ENCODE data around the gene HS2ST1. TPM values are rescaled to one million over a fixed set of nuclear protein-coding genes. Genes with fewer than 3 reads are reported as not detected.

The HS2ST1 gene
- total RNA-seq, 1 experiment from 2014 or later: 45.8 TPM

DNA sequence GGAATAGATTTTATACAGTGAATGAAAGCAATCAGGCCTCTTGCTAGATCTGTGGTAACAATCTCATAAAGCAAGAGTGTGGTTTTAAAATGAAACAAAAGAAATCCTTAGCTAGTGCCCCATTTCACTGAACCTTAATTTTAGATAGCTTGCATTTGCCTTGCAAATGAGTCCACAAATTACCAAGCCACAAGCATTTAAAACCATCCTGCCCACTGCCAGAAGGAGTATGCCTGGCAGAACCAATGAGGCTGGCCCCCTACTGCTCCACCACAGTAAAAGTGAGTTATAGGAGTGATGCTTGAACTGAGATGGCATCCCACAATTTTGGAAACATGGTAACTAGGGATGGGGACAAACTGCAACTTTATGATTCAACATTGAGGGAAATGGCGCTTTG is 207.8 kb downstream of the HS2ST1 start:
- peaks cover 10% of the 10 kb centered on the region for H3K4me1 ChIP-seq (ENCODE audit: insufficient read depth, low read length, poor library complexity, severe bottlenecking)
- no peaks in the 10 kb centered on the region for H3K27me3 ChIP-seq (replicated peaks; ENCODE audit: insufficient read depth, low read depth, low read length, poor library complexity)
- intact Hi-C loops (cut with micrococcal nuclease; ENCODE audit: unreplicated experiment): no loop called here
- no peak overlapping the region for H3K27ac ChIP-seq (ENCODE audit: low read depth, low read length, poor library complexity, severe bottlenecking)
- H3K9me3 ChIP-seq (ENCODE audit: low read depth, low read length, poor library complexity, severe bottlenecking): no peaks in the 10 kb centered on the region
- POLR2A ChIA-PET (ENCODE audit: low non-redundant PET): no interaction called here
- DNase-seq (ENCODE audit: low spot score): no peak
- no peaks in the 10 kb centered on the region for H3K36me3 ChIP-seq (ENCODE audit: insufficient read depth, low read length, poor library complexity, severe bottlenecking)
- no peak overlapping the region for H3K4me3 ChIP-seq (ENCODE audit: low read depth, low read length, poor library complexity, severe bottlenecking)
- no TSS peak for BruUV-seq (replicated peaks)
- no peak for TF ChIP-seq EZH2 (IDR thresholded peaks at IDR 0.05; ENCODE audit: borderline replicate concordance, low read depth, low read length, poor library complexity, severe bottlenecking)
- TF ChIP-seq, protein P1, sequence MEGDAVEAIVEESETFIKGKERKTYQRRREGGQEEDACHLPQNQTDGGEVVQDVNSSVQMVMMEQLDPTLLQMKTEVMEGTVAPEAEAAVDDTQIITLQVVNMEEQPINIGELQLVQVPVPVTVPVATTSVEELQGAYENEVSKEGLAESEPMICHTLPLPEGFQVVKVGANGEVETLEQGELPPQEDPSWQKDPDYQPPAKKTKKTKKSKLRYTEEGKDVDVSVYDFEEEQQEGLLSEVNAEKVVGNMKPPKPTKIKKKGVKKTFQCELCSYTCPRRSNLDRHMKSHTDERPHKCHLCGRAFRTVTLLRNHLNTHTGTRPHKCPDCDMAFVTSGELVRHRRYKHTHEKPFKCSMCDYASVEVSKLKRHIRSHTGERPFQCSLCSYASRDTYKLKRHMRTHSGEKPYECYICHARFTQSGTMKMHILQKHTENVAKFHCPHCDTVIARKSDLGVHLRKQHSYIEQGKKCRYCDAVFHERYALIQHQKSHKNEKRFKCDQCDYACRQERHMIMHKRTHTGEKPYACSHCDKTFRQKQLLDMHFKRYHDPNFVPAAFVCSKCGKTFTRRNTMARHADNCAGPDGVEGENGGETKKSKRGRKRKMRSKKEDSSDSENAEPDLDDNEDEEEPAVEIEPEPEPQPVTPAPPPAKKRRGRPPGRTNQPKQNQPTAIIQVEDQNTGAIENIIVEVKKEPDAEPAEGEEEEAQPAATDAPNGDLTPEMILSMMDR (conservative IDR thresholded peaks at IDR 0.05; ENCODE audit: low read depth, low read length): no peak
- CTCF ChIA-PET: no interaction called here

GRCh38 chr1:87123610-87124009 is 209.2 kb downstream of the HS2ST1 start:
- H3K27me3 ChIP-seq (replicated peaks; ENCODE audit: insufficient read depth, low read depth, low read length, poor library complexity): no peaks in the 10 kb centered on the region
- intact Hi-C loops (cut with micrococcal nuclease; ENCODE audit: unreplicated experiment): no loop called here

GRCh38 chr1:87126886-87127505 is 212.6 kb downstream of the HS2ST1 start:
- CTCF ChIA-PET: no interaction called here
- no TSS peak for BruUV-seq (replicated peaks)
- TF ChIP-seq EZH2 (IDR thresholded peaks at IDR 0.05; ENCODE audit: borderline replicate concordance, low read depth, low read length, poor library complexity, severe bottlenecking): no peak
- TF ChIP-seq, protein P1 (conservative IDR thresholded peaks at IDR 0.05; ENCODE audit: low read depth, low read length): no peak

More at GRCh38 chr1:87123610-87124009, 209.2 kb downstream of the HS2ST1 start:
- Histone ChIP-seq H3K27ac (ENCODE audit: low read depth, low read length, poor library complexity, severe bottlenecking) (no peak overlapping the region), H3K4me1 (ENCODE audit: insufficient read depth, low read length, poor library complexity, severe bottlenecking) (no peaks in the 10 kb centered on the region), H3K4me3 (ENCODE audit: low read depth, low read length, poor library complexity, severe bottlenecking) (no peak overlapping the region), H3K36me3 (ENCODE audit: insufficient read depth, low read length, poor library complexity, severe bottlenecking) (no peaks in the 10 kb centered on the region), H3K9me3 (ENCODE audit: low read depth, low read length, poor library complexity, severe bottlenecking) (no peaks in the 10 kb centered on the region)
- ChIA-PET POLR2A (ENCODE audit: low non-redundant PET) (no interaction called here), CTCF (interaction anchor here (0.7 kb wide), 1 partner anchor 212 kb away, joined by 5 read pairs; no protein-coding TSS in a partner anchor)
- no peak for DNase-seq (ENCODE audit: low spot score)
- BruUV-seq (replicated peaks): no TSS peak
- TF ChIP-seq EZH2 (IDR thresholded peaks at IDR 0.05; ENCODE audit: borderline replicate concordance, low read depth, low read length, poor library complexity, severe bottlenecking): no peak
- TF ChIP-seq, protein P1 (conservative IDR thresholded peaks at IDR 0.05; ENCODE audit: low read depth, low read length): no peak

More at GRCh38 chr1:87126886-87127505, 212.6 kb downstream of the HS2ST1 start:
- no peaks in the 10 kb centered on the region for H3K36me3 ChIP-seq (ENCODE audit: insufficient read depth, low read length, poor library complexity, severe bottlenecking)
- H3K9me3 ChIP-seq (ENCODE audit: low read depth, low read length, poor library complexity, severe bottlenecking): no peaks in the 10 kb centered on the region
- no peak overlapping the region for H3K27ac ChIP-seq (ENCODE audit: low read depth, low read length, poor library complexity, severe bottlenecking)
- H3K27me3 ChIP-seq (replicated peaks; ENCODE audit: insufficient read depth, low read depth, low read length, poor library complexity): no peaks in the 10 kb centered on the region
- intact Hi-C loops (cut with micrococcal nuclease; ENCODE audit: unreplicated experiment): no loop called here
- no peak for DNase-seq (ENCODE audit: low spot score)
- H3K4me1 ChIP-seq (ENCODE audit: insufficient read depth, low read length, poor library complexity, severe bottlenecking): no peaks in the 10 kb centered on the region
- H3K4me3 ChIP-seq (ENCODE audit: low read depth, low read length, poor library complexity, severe bottlenecking): no peak overlapping the region
- POLR2A ChIA-PET (ENCODE audit: low non-redundant PET): no interaction called here

Measured in A673 (cell line).